Esophagus squamous epithelium (tissue), 4 donors: ENCODE data around the gene SREBF1.

Experiments used
- CTCF ChIP-seq, 6 experiments: fragments of 450-650 bp in 4 of 6; fragments of 200-600 bp in 2 of 6; sonication (generic) in 2 of 6; IDR thresholded peaks; one replicate each; pipeline ENCODE4 v1.5.1; 2016 to 2019; ENCODE audit warnings: antibody characterized with exemption in 6 of 6, mild to moderate bottlenecking in 4 of 6, moderate library complexity in 4 of 6
- POLR2A ChIP-seq, 4 donors: fragments of 450-650 bp; IDR thresholded peaks; one replicate each; pipeline ENCODE4 v1.6.1; 2017; ENCODE audit warnings: antibody characterized with exemption in 4 of 4, mild to moderate bottlenecking in 4 of 4, moderate library complexity in 3 of 4

- TF ChIP-seq CTCF (IDR thresholded peaks at IDR 0.05) (no peak), POLR2A (IDR thresholded peaks at IDR 0.05) (no peak)
These were observed 30.8 kb downstream of the SREBF1 start for GRCh38 chr17:17806035-17806434.
